Stimulated activated CD4-positive, alpha-beta T cell treated with anti-CD3 and anti-CD28 coated beads, Interleukin-15, amount 100 ng/mL, for 48 hours (primary cell): Measurements from ENCODE around the gene KRT78.
"Not testable (repeated sequence)": the region's sequence is repeated elsewhere in the genome, so short reads cannot be mapped to it uniquely, and the experiment has no call there.

ENCODE experiments used
- DNase-seq, 2 donors: peaks; one replicate each; pipeline ENCODE4 v3.0.0-alpha.2; 2020; ENCODE audit warnings: low read depth in 2 of 2

The KRT78 gene

GRCh38 chr12:52796429-52796794 is 52.4 kb downstream of the KRT78 start:
- DNase-seq: no peak

GRCh38 chr12:52795694-52796428 is 52.9 kb downstream of the KRT78 start, which contains the start of gene KRT3:
Gene KRT3 (minus strand): TSS chr12:52796117. CDS start chr12:52796042, 75 bp downstream.
- DNase-seq: no peak

GRCh38 chr12:52795332-52795674 is 53.5 kb downstream of the KRT78 start:
- not testable (repeated sequence) for DNase-seq

- no peak for DNase-seq
These were observed 54.1 kb downstream of the KRT78 start for GRCh38 chr12:52794479-52795331.

- DNase-seq: no peak
These were observed 56.4 kb downstream of the KRT78 start for GRCh38 chr12:52792185-52793029.

- no peak for DNase-seq
These were observed 57.3 kb downstream of the KRT78 start for GRCh38 chr12:52791271-52792184.

- no peak for DNase-seq
These were observed 58.1 kb downstream of the KRT78 start for GRCh38 chr12:52790427-52791270.

GRCh38 chr12:52789637-52790426 is 59.0 kb downstream of the KRT78 start:
- DNase-seq: no peak

- no peak for DNase-seq
These were observed 59.7 kb downstream of the KRT78 start for GRCh38 chr12:52788876-52789636.

- DNase-seq: no peak
These were observed 60.5 kb downstream of the KRT78 start for GRCh38 chr12:52788192-52788875.
